IPS-NIHi11 (cell line): Measurements from ENCODE around the gene NEO1.

Source experiments
- DNase-seq: peaks from one replicate; pipeline ENCODE4 v3.0.0; 2012; ENCODE audit warnings: mixed read lengths, low spot score

NEO1 gene

DNA sequence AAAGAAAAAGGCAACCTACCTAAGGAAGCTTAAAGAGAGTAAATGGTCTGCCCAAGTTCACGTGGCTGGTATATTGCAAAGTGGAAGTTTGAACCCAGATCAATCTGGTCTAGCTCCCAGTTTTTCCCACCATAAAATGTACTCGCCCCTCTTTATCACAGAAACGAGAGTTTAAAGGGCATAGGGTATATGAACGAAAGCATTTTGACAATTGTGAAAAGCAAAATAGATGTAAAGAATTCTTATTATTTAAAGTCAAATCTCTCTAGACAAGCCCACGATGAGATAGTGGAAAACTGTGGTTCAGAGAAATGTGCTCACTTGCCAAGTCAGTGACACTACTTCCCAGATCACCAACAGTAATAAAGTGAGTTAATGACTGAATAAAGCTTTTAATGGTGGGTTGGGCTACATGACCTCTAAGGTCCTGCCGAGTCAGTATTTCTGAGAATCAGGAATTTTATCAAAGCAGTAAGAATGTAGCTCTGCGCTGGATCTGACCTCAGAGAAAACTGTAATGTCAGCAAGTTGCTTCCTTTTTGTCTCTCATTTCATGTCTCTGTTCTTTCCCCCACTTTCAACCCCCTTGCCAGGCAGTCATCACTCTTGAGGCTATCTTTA, 23.3 kb upstream of the NEO1 start:
- no peak for DNase-seq

DNA sequence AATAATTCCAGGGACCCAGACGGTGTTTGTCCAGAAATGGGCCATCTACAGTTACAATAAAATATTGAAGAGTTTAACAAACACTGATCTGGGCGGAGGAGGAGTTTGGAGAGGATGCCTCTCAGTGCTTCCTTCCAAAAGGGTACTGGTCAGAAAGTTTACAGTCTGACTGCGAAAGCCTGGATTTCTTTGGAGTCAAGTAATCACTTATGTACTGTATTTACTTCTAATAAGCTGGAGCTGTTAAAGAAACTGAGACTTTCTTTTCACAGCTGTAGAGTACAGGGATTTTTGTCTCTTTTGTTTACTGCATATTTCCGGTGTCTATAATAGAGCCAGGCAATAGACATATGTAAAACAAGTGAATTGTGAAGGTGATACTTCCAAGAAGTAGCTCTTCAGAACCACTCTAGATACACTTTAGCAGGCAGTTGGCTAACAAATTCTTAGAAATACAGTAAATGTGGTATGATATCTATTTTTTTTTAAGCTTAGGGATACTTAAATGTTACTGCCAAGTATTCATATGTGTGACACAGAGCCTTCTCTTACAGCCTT, 22.1 kb upstream of the NEO1 start:
- no peak for DNase-seq

DNA sequence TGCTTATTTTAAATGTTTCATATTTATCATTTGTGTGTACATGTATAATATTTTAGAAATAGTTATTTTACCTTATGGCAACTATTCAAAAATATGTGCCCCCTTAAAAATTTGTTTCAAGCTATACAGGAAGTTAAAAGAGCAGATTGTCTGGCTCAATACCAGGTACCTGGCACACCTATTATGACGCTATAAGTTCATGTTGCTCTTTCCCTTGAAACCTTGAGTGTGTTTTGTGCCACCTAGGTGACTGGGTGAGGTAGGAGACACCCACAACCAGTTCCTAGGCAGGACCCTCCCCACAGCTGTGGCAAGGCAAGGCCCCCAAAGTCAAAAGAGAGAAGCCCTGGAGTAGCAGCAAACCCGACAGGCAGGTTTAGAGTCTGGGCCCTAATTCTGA, 20.6 kb upstream of the NEO1 start:
- DNase-seq: no peak

DNA sequence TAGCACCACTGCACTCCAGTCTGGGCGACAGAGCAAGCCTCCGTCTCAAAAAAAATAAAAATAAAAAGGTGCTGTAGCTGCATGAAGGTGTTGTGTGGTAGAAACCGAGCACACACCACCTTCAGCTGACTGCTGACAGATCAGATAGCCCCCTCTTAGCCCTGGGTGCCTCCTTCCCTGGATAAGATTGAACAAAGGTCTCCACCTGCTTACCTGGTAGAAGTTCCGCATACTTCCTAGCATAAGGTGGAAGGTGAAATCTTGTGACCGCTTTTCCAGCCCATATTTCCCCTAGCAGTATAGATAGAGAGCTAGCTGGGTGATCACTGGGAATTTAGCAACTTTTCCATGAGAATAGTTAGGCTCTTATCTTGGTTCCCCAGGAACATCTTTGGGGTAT, 18.7 kb upstream of the NEO1 start:
- DNase-seq: no peak

DNA sequence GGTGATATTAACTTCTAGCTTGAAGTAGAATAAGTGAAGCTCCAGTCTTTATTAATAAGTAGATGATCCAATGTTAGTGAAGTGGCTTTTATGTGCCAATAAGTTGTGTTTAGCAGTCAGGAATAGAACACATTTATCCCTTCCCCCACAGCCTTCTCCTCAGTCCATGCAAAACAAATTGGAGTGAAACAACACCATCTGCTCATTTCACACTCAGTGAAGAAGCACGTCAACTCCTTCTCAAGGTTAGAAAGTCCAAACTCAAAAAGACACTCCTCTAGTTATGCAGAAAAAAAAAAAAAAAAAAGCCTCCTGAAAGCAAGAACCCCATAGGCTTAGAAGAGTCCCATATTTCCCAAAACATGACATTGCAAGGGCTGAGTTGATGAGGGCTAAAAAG, 18.0 kb upstream of the NEO1 start:
- no peak for DNase-seq

DNA sequence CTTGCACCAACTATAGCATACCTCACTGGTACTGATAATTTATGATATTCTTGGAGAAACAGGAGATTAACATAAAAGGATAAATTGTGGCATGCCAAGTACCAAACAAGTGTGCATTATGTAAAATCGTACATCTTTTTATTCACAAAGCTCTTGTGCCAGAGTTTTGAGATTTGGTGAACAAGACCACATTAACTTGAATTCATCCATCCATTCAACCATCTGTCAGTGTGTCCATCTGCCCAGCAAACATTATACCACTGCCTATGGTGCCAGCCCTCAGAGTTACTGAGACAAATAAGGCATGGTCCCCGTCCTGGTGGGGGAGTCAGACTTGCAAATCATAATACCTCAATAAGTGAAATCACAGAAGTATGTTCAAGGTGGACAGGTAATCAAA, 17.0 kb upstream of the NEO1 start:
- no peak for DNase-seq

DNA sequence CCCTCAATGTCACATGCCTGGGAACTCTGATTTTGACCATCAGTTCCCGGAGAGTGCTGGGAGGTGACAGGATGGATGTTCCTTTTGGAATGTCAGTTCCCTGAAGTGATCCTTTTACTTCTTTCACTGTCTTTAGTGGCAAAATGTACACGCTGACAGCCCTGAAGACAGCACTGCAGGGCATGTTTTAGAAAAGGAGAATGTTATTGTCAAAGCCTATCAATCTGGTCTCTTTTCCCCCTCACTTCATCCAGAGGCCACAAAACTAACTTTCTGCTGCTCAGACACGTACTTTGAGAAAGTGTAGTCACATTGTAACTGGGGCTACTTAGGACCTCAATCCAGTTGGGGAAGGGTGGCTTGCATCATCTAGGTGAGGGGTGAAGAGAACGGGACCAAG, 14.0 kb upstream of the NEO1 start:
- no peak for DNase-seq

DNA sequence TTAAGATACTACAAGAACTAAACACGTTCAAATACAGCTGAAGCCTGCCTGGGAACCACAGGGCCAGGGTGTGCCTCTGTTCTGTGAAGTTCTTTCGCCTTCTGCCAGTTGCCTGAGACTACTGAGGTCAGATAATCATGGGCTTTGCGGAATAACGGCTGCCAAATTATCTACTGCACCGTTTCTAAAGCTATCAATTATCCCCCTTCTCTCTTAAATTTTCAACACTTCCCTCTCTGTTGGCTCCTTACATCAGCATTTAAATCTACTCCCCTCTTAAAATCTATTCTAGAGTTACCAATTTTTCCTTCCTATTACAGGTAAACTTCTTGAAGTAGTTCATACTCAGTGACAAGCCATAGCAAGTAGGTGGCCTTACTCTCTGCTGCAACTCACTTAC, 6.2 kb upstream of the NEO1 start:
- DNase-seq: no peak

DNA sequence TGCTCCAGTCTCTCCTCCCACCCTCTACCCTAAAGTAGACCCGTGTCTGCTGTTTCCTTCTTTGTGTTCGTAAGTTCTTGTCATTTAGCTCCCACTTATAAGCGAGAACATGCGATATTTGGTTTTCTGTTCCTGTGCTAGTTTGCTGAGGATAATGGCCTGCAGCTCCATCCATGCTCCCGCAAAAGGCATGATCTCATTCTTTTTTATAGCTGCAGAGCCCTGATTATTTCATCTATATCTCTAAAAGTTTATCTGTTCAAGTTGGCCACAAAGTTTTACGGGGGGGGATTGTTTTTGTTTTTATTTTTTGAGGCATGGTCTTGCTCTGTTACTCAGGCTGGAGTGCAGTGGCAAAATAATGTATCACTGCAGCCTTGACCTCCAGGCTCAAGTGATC, 4.4 kb upstream of the NEO1 start:
- DNase-seq: no peak

DNA sequence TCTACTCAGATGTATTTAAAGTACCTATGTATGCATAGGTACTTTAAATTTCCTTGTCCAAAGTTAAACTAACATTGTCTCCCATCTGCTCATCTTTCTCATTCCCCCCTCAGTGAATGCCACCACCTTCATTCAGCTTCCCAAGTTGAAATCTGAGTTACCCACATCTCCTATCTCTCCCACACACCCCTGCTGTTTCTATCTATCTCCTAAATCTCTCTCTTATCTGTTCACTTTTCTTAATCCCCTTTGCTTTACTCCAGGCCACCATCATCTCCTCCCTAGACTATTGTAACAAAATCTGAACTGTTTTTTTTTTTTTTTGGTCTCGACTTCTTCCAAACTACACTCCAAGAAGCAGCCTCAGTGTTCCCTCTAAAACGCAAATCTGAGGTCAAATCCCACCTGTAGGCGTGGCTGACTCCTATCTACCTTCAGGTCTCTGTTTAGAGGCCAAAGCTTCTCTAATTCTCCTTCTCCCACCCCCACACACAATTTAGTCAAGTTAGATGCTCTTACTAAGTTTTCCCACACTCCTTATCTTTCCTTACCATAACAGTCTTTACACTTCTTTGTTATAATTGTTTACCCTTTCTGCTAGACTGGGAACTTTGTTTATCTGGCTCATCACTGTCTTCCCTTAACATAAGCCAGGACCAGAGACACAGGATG, 3.5 kb upstream of the NEO1 start:
- DNase-seq: no peak

DNA sequence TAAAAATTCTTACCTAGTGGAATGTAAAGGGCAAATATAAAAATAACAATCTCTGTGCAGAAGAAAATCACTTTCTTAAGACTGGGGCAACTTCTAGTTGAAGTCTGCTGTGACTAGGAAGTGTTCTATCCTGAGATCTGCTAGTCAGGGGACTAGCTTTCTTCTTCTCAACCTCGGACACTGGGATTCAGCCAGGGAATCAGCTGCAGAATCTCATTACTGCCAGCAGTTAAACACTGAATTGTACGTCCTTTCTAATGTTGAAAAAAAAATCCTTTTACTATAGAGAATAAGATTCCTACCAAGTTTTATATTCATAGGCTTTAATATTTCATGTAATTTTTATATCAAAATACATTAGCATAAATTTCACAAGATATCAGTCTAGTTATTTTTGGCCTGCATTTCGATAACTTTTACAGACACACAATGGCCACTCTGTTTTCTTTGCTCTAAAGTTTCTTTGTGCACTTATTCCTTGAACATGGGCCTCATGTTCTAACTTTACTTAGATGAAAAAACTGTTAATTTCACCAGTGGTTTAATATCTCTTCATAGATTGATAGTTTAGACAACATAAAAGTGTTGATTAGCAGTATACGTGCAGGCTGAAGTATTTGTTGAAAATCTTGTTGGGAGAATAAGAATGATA, 2.6 kb upstream of the NEO1 start:
- no peak for DNase-seq

DNA sequence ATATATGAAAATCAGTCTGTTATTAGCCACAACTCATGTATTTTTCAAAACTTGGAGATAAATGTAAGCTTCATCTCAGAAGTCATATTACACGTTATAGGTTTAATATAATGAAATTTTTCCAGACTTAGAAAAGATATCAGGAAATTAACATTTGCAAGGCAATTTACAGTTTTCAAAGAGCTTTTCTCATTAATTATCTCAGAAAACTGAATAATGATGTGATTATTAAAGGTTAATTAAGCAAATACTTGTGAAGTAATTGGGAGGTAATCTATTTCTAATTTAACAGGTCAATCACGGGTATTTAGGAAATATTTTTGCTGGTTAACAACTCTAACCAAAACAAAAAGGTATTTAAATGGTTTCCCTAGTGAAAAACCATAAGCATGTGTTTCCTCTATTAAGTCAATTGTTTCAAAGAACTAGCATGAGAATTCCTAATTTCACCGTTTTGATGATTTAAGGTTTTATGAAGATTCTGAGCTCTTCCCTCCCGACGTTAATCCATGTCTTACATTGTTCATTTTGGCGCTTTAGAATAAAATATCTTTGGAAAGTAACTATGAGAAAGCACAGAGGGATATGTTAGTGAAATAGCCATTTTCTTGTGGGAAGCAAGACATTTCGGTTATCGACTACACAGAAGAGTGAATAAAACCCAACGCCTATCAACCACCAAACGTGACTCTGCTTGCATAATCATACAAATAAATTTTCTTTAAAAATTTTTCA, 1.5 kb upstream of the NEO1 start:
- no peak for DNase-seq

DNA sequence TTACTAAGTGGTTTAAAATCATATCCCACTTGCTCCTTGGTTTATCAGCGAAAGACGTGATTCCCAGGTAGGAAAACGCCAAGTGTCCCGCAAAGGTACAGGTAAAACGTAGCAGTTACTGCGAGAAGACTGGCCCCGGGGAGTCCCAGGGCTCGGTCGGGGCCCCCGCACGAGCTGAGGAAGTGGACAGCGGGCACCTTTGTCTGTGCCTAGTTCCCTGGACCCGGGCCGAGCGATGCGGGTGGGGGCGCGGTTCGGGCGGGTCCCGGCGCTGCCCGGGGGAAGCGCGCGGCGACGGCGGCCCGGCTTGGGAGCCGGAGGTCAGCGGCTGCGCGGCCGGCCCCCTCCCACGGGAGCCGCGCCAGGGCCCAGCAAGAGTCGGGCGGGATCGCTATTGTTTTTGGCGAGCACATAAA, 864 bp upstream of the NEO1 start:
- peak; percentile 53 for DNase-seq

DNA sequence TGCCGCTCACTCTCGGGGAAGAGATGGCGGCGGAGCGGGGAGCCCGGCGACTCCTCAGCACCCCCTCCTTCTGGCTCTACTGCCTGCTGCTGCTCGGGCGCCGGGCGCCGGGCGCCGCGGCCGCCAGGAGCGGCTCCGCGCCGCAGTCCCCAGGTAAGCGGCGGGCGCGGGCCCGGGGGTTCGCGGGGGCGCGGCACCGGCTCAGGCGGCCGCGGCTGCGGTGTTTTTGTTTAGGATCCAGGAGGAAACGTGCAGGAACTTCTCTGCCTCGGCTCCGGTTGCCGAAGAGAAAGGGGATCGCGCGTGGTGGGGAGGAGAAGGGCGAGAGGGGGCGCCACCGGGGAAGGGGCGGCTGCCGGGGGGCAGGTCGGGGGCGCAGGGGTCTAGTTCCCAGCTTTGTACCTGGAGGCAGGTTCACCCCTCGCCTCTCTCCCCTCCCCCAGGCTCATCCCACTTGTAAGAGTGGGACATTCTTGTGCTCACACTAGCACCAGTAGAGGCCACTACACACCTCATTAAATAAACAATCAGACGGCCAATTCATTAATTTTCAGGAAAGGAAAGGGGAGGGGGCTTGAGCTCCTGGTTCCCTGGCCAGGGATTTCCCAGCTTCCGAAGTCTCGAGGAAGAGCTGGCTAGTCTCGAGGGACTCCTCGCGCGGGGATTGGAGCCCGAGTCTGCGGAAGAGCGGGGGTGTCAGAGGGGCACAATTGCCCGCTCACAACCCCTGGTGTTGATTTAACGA, 562 bp downstream of the NEO1 start:
- peak; percentile 66 for DNase-seq

DNA sequence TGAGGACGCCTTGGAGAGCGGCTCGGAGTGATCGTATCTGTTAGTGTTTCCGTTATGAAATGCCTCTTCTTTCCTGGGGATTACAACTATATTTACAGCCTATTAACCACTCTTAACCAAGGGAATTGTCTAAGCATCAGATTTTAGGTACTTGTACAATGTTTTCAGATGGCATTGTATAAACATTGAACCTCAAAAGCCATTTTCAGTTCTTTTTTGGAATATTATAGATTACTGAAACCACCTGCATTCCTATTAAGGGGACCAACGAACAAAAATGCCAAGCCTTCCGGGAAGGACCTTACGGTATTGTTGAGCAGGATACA, 1.1 kb downstream of the NEO1 start:
- DNase-seq: no peak

DNA sequence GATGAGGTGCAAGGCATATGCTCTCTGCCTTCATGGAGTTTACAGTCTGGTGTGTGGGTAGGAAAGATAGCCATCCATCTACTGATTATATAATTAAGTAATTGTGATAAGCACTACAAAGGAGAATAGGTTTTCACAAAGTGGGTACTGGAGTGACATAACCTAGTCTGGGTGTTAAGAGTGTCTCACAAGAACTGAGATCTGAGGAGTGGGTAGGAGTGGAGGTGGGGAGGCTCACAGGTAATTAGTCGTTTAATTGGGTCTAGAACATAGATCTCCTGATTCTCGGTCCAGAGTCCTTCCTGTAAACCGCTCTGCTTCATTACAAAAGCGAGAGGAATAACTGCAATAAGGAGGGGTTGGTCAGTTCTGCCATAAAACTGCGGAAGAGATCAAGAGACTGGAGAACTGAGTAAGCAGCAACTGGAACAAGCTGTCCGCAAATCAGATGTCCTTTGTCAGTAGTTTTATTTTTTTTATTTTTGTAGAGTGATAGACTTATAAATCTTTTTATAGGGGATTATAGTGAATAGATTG, 2.2 kb downstream of the NEO1 start:
- no peak for DNase-seq

DNA sequence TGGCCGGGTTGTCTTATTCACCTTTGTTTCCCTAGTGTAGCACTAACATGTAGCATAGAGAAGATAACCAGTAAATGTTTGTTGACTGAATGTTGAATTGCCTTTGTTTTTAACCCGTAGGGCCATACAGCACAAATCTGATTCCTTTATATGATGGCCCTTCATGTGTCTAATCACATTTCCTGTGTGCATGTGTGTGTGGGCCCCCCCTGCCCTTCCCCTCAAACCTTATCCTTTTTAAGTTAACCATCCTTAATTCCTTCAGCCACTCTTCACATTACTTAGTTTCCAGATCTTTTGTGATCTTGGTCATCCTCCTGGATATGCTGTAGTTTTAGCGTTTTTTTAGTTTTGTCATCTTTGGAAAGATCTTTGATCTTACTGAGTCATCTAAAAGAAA, 4.2 kb downstream of the NEO1 start:
- DNase-seq: no peak

DNA sequence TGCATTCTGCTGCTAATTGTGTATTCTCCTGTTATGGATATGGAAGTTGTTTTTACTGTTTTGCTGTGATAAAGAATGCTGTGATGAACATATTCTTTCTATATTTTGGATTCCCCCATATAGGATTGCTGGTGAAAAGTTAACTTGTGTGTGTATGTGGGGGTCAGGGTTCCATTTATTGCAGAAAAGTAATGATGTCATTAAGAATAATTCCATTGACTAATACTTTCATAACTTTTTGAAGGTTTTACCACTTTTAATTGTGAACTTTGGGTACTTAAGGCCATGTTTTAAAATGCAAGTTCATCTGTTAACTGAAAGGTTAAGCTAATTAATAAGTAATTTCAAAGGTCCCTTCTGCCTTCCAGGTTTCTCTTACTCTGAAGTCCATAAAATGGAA, 6.2 kb downstream of the NEO1 start:
- no peak for DNase-seq

DNA sequence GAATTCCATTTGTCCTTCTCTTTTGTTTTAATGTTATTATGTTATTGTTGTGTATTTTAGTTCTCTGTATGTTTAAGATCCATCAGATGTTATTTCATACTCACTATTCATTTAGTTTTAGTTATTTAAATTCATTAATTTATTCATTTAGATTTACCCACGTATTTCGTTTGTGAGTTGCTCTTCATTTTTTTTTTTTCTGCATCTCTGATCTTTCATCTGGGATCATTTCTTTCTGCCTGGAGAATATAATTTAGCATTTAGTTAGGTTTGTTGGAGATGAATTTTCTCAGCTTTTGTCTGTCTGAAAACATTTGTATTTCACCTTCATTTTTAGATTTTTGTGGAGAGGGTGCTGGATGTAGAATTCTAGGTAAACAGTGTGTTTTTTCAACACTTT, 12.9 kb downstream of the NEO1 start:
- no peak for DNase-seq

DNA sequence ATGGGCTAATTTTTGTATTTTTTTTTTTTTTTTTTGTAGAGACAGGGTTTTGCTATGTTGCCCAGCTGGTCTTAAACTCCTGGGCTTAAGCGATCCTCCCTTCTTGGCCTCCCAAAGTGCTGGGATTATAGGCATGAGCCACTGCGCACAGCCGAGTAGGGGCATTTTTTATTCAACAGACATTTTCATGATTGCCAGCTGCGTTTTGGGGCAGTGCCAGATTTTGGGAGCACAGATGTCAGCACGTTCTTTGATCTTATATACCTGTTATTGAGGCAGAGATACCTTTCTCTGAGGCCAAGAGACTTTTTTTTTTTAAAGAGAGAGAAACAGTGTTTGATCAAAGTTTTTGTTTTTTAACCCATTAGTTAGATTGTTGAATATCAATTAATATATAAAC, 16.8 kb downstream of the NEO1 start:
- no peak for DNase-seq

DNA sequence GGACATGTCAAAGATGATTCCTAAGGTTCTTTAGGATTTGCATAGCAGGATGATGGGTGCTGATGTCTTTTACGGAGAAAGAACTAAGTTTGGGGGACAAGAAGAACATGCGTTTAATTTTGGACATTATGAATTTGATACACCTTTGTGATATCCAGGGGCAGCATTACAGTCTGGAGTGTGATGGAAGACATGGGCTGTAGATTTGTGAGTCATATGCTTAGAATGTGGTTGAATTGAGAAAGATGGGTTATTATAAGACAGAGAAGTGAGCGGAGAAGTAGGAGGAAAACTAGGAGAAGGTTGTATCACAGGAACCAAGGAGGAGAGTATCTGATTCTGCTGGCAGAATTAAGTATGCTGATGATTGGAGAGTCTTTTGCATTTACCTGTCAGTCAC, 20.6 kb downstream of the NEO1 start:
- DNase-seq: no peak

DNA sequence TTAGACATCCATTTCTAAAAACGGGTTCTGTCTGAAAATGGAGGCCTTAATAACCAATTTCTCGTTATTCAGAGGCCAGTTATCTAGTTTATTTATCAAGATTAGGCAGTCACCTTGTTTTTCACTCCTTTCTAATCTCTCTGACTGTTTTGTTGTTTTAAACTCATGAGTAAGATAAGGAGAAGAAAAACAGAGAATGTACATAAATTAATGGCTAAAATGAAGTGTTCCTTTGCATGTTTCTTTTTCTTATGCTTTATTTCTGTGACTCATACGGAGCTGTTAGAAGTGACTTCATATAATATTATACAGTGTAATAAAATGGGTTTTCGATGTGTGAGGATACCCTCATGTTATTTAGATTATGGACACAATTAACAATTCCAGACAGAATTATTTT, 22.0 kb downstream of the NEO1 start:
- no peak for DNase-seq
